A549 (cell line): ENCODE results near the gene TMPRSS12. TPM values are rescaled to one million over a fixed set of nuclear protein-coding genes. Genes with fewer than 3 reads are reported as not detected.
A peak's percentile ranks its signal among the peaks of the same experiment; 100 is the strongest.
"Not testable (repeated sequence)": the region's sequence is repeated elsewhere in the genome, so short reads cannot be mapped to it uniquely, and the experiment has no call there.

Source experiments
- ATAC-seq, 2 experiments: fragments of 200-7000 bp in 1 of 2; fragments of >200 bp in 1 of 2; cut with Nextera tagmentation in 1 of 2; cut with Tn5 transposase in 1 of 2; 3 replicates each; pipeline versions ENCODE4 v1.8.0 to v1.9.1; 2018 to 2020; ENCODE audit warnings: mild to moderate bottlenecking in 1 of 2, moderate library complexity in 1 of 2
- CTCF ChIA-PET: fragments of 300-600 bp; sonication (Branson Sonifier 250); formaldehyde crosslinking; extraction: SDS; loops from one replicate; lab custom pipeline; 2021; ENCODE audit warnings: antibody characterized with exemption, inconsistent platforms; lab: Yijun Ruan, JAX
- POLR2A ChIA-PET: fragments of 350-600 bp; formaldehyde crosslinking; extraction: SDS; loops from one replicate; lab custom pipeline; 2021; ENCODE audit warnings: antibody characterized with exemption, inconsistent platforms; lab: Yijun Ruan, JAX
- DNase-seq, 2 experiments: peaks; one replicate each; pipeline versions ENCODE4 v3.0.0 to v3.0.0-alpha.2; 2011 to 2016; ENCODE audit warnings: low read depth in 1 of 2, low spot score in 1 of 2
- FAIRE-seq: peaks from 2 replicates; lab custom pipeline; 2011; peaks lifted over from hg19 to GRCh38; lab: Jason Lieb, UNC
- H3K27ac ChIP-seq, 2 experiments: fragments of >200 bp; sonication (Bioruptor Twin); formaldehyde crosslinking; 3 replicates each; pipeline ENCODE4 v1.5.1; 2016 to 2017
- H3K4me1 ChIP-seq: fragments of >200 bp; sonication (Bioruptor Twin); formaldehyde crosslinking; 3 replicates; pipeline ENCODE4 v1.6.1; 2016
- H3K4me2 ChIP-seq: fragments of >200 bp; sonication (Bioruptor Twin); formaldehyde crosslinking; 3 replicates; pipeline ENCODE4 v1.6.1; 2016
- H3K4me3 ChIP-seq: fragments of >200 bp; sonication (Bioruptor Twin); formaldehyde crosslinking; 3 replicates; pipeline ENCODE4 v1.5.1; 2016
- H3K9me3 ChIP-seq: fragments of >200 bp; sonication (Bioruptor Twin); formaldehyde crosslinking; 3 replicates; pipeline ENCODE4 v1.6.1; 2016
- CBX2 ChIP-seq: fragments of 200-600 bp; sonication (generic); IDR thresholded peaks from 2 replicates; pipeline ENCODE4 v1.6.1; 2016; ENCODE audit warnings: low read depth, mild to moderate bottlenecking, borderline replicate concordance
- CBX8 ChIP-seq: fragments of 200-600 bp; sonication (generic); IDR thresholded peaks from 2 replicates; pipeline ENCODE4 v1.6.1; 2016
- CTCF ChIP-seq: fragments of >200 bp; sonication (Bioruptor Twin); formaldehyde crosslinking; IDR thresholded peaks from 3 replicates; pipeline ENCODE4 v1.5.1; 2016
- FOXS1 ChIP-seq: fragments of 250-450 bp; sonication (Bioruptor Pico); IDR thresholded peaks from 2 replicates; pipeline ENCODE4 v1.5.0; 2020; ENCODE audit warnings: mild to moderate bottlenecking, moderate library complexity
- HES2 ChIP-seq: fragments of >200 bp; sonication (Bioruptor Twin); formaldehyde crosslinking; IDR thresholded peaks from 2 replicates; pipeline ENCODE4 v1.6.1; 2016
- HOXB5 ChIP-seq: fragments of 250-450 bp; sonication (Bioruptor Pico); IDR thresholded peaks from 2 replicates; pipeline ENCODE4 v1.5.0; 2020; ENCODE audit warnings: mild to moderate bottlenecking, moderate library complexity
- JUN ChIP-seq, 2 experiments: fragments of >200 bp; sonication (Bioruptor Twin); formaldehyde crosslinking; IDR thresholded peaks; 2 replicates in 1 of 2; 3 replicates in 1 of 2; pipeline ENCODE4 v1.6.1; 2016 to 2017
- JUNB ChIP-seq: fragments of >200 bp; sonication (Bioruptor Twin); formaldehyde crosslinking; IDR thresholded peaks from 2 replicates; pipeline ENCODE4 v1.6.1; 2016
- KDM5A ChIP-seq: fragments of 200-600 bp; sonication (generic); IDR thresholded peaks from 2 replicates; pipeline ENCODE4 v1.6.1; 2016; ENCODE audit warnings: antibody characterized with exemption, mild to moderate bottlenecking
- MAZ ChIP-seq: fragments of 150-350 bp; IDR thresholded peaks from 2 replicates; pipeline ENCODE4 v1.6.1; 2014; ENCODE audit warnings: antibody characterized with exemption, low read depth, low read length, borderline replicate concordance
- PBX3 ChIP-seq: IDR thresholded peaks from 2 replicates; pipeline ENCODE4 v1.6.1; 2012
- PHF8 ChIP-seq: fragments of 200-600 bp; sonication (generic); IDR thresholded peaks from 2 replicates; pipeline ENCODE4 v1.6.1; 2016; ENCODE audit warnings: low read depth, mild to moderate bottlenecking, antibody characterized with exemption, moderate library complexity, borderline replicate concordance
- POLR2A ChIP-seq: IDR thresholded peaks from 2 replicates; pipeline ENCODE4 v1.6.1; 2012; ENCODE audit warnings: mild to moderate bottlenecking, low read length
- RAD21 ChIP-seq, 2 experiments: fragments of >200 bp in 1 of 2; sonication (Bioruptor Twin) in 1 of 2; formaldehyde crosslinking in 1 of 2; IDR thresholded peaks in 1 of 2; conservative IDR thresholded peaks in 1 of 2; 2 replicates in 1 of 2; 3 replicates in 1 of 2; pipeline ENCODE4 v1.6.1; 2012 to 2018; ENCODE audit warnings: inconsistent platforms in 1 of 2
- RFX5 ChIP-seq: fragments of 450-650 bp; IDR thresholded peaks from 2 replicates; pipeline ENCODE4 v1.7.1; 2014; ENCODE audit warnings: antibody characterized with exemption, mild to moderate bottlenecking, moderate library complexity
- TFCP2L1 ChIP-seq: fragments of 250-450 bp; sonication (Bioruptor Pico); IDR thresholded peaks from 2 replicates; pipeline ENCODE4 v1.5.0; 2021; ENCODE audit warnings: mild to moderate bottlenecking
- USF2 ChIP-seq: fragments of 450-650 bp; IDR thresholded peaks from 2 replicates; pipeline ENCODE4 v1.6.1; 2014; ENCODE audit warnings: antibody characterized with exemption
- ZC3H11A ChIP-seq: fragments of 450-650 bp; IDR thresholded peaks from 2 replicates; pipeline ENCODE4 v1.6.1; 2014; ENCODE audit warnings: antibody characterized with exemption, mild to moderate bottlenecking
- ZFP36 ChIP-seq: fragments of 450-650 bp; IDR thresholded peaks from 2 replicates; pipeline ENCODE4 v1.6.1; 2014; ENCODE audit warnings: borderline replicate concordance; ENCODE audit not compliant: partially characterized antibody
- ZNF302 ChIP-seq: fragments of 250-450 bp; sonication (Bioruptor Pico); IDR thresholded peaks from 2 replicates; pipeline ENCODE4 v1.9.0; 2021; ENCODE audit warnings: inconsistent platforms, mild to moderate bottlenecking, moderate library complexity
- WGBS: methylation state at CpG from one replicate; pipeline ENCODE4 v1.1.6; 2017; ENCODE audit errors: missing lambda C conversion rate; 5-methylcytosine and 5-hydroxymethylcytosine counted together
- polyA plus RNA-seq, 4 experiments: library from polyadenylated mRNA; depleted of rRNA in 3 of 4; stranded (reverse); fragments of >200 nt; fragmentation: RNase III in 1 of 4; extraction: RNeasy Plus Mini Kit Qiagen cat#74134 plus additional on column Dnase treatment in 1 of 4; gene quantifications; 2 replicates in 3 of 4; 3 replicates in 1 of 4; pipeline ENCODE4 v1.2.3, GENCODE V29; 2011 to 2017
- TF ChIP-seq, protein P1 (sequence below): fragments of >200 bp; sonication (Bioruptor Twin); formaldehyde crosslinking; IDR thresholded peaks from 3 replicates; pipeline ENCODE4 v1.6.1; 2016
- TF ChIP-seq, protein P2 (sequence below): IDR thresholded peaks from 2 replicates; pipeline ENCODE4 v1.6.1; 2012; ENCODE audit warnings: low read depth, borderline replicate concordance
- TF ChIP-seq, protein P3 (sequence below): IDR thresholded peaks from 2 replicates; pipeline ENCODE4 v1.6.1; 2012

The TMPRSS12 gene
- polyA plus RNA-seq, 2 of the 4 experiments (the other 2 are of a cell fraction), result not detected

DNA sequence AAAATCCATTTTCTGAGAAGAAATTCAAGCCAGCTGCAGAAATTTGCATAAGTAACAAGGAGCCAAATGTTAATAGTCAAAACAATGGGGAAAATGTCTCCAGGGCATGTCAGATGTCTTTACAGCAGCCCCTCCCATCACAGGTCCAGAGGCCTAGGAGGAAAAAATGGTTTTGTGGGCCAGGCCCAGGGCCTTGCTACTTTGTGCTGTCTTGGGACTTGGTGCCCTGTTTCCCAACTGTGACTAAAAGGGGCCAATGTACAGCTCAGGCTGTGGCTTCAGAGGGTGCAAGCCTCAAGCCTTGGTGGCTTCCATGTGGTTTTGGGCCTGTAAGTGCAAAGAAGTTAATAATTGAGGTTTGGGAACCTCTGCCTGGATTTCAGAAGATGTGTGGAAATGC, 8.9 kb upstream of the TMPRSS12 start:
- POLR2A ChIA-PET, CTCF ChIA-PET: not testable (repeated sequence)

GRCh38 chr12:50839042-50839441, 3.7 kb upstream of the TMPRSS12 start:
- H3K27ac ChIP-seq, result no peak overlapping the region
- H3K9me3 ChIP-seq, result peaks cover 9% of the 10 kb centered on the region; the same call in 2 of the 3 replicates
- WGBS, result 89% methylated on average over 2 of the region's 2 CpGs
- CTCF ChIA-PET, result interaction anchor here (1.1 kb wide), 1 partner anchor 13 kb away, joined by 4 read pairs; no protein-coding TSS in a partner anchor
- no peak overlapping the region for H3K4me3 ChIP-seq
- no peak for TF ChIP-seq CTCF
- no peak for TF ChIP-seq JUNB
- no peak for TF ChIP-seq TFCP2L1 (CRISPR knock-in tag)
- TF ChIP-seq, protein P1, sequence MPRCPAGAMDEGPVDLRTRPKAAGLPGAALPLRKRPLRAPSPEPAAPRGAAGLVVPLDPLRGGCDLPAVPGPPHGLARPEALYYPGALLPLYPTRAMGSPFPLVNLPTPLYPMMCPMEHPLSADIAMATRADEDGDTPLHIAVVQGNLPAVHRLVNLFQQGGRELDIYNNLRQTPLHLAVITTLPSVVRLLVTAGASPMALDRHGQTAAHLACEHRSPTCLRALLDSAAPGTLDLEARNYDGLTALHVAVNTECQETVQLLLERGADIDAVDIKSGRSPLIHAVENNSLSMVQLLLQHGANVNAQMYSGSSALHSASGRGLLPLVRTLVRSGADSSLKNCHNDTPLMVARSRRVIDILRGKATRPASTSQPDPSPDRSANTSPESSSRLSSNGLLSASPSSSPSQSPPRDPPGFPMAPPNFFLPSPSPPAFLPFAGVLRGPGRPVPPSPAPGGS, result no peak
- TF ChIP-seq MAZ, result no peak
- no peak for TF ChIP-seq RFX5
- TF ChIP-seq USF2, result no peak
- no peak for TF ChIP-seq POLR2A
- no peak for TF ChIP-seq CBX8
- no peak for TF ChIP-seq HOXB5 (CRISPR knock-in tag)
- TF ChIP-seq JUN (IDR thresholded peaks at IDR 0.05), result no peak
- no peak for TF ChIP-seq ZNF302 (CRISPR knock-in tag)
- TF ChIP-seq, protein P2, sequence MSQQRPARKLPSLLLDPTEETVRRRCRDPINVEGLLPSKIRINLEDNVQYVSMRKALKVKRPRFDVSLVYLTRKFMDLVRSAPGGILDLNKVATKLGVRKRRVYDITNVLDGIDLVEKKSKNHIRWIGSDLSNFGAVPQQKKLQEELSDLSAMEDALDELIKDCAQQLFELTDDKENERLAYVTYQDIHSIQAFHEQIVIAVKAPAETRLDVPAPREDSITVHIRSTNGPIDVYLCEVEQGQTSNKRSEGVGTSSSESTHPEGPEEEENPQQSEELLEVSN, result no peak
- no peak for TF ChIP-seq FOXS1 (CRISPR knock-in tag)
- TF ChIP-seq ZC3H11A, result no peak
- no peak for TF ChIP-seq RAD21 (conservative IDR thresholded peaks at IDR 0.05 in 1 of 2, IDR thresholded peaks at IDR 0.05 in 1 of 2)
- TF ChIP-seq, all 56 proteins: peak for 0
- no peak for FAIRE-seq
- H3K4me2 ChIP-seq, result no peak overlapping the region
- no peak for DNase-seq
- ATAC-seq, result no peak
- POLR2A ChIA-PET, result no interaction called here
- H3K4me1 ChIP-seq, result no peaks in the 10 kb centered on the region

More for the DNA sequence above, 8.9 kb upstream of the TMPRSS12 start:
- peak; percentile 90 for TF ChIP-seq ZFP36
- not testable (repeated sequence) for H3K27ac ChIP-seq, H3K4me1 ChIP-seq, H3K4me3 ChIP-seq, H3K4me2 ChIP-seq, DNase-seq, FAIRE-seq, ATAC-seq
- H3K9me3 ChIP-seq, result peaks cover 24% of the 10 kb centered on the region; the same call in 2 of the 3 replicates

DNA sequence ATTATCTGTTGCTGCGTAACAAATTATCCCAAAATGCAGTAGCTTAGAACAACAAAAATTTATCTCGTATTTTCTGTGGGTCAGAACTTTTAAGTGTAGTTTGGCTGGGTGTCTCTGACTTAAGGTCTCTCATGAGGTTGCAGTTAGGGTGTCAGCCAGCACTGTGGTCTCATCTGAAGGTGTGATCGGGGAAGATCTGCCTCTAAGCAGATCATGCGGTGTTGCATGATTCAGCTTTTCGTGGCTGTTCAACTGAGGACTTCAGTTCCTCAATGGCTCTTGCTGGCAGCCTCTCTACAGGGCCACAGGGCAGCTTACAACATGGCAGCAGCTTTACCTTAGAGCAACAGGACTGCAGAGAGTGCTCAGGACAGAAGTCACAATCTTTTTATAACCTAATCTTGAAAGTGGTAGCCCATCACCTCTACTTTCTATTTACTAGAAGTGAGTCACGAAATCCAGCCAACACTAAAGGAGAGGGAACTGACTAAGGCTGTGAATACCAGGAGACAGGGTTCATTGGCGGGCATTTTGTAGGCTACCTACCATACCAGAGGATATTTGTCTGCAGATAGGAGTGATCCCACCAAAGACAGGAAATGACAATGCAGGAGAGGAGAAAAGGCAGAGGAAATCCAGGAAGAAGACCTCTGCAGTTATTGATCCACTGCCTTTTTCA, 1.8 kb upstream of the TMPRSS12 start:
- no peak overlapping the region for H3K4me3 ChIP-seq
- no peak overlapping the region for H3K4me2 ChIP-seq
- DNase-seq (peak in 1 of 2 experiments; percentile 28), ATAC-seq (no peak), FAIRE-seq (no peak)
- 0 out of 3 replicates have a peak, but pooled peaks cover 4% of the 10 kb centered on the region for H3K9me3 ChIP-seq
- WGBS, result 71% methylated on average over 7 of the region's 7 CpGs
- POLR2A ChIA-PET, result no interaction called here
- H3K4me1 ChIP-seq, result 0 out of 3 replicates have a peak, but pooled peaks cover 4% of the 10 kb centered on the region
- CTCF ChIA-PET, result interaction anchor here (0.6 to 1.2 kb wide), 4 partner anchors 15 to 501 kb away, joined by 3 to 4 read pairs (median 3); no protein-coding TSS in a partner anchor
- no peak overlapping the region for H3K27ac ChIP-seq
- TF ChIP-seq PHF8 (no peak), RAD21 (conservative IDR thresholded peaks at IDR 0.05 in 1 of 2, IDR thresholded peaks at IDR 0.05 in 1 of 2) (no peak), CBX2 (no peak), CTCF (no peak), HES2 (no peak), HOXB5 (CRISPR knock-in tag) (no peak), KDM5A (no peak), ZC3H11A (no peak), PBX3 (no peak), ZFP36 (no peak)
- TF ChIP-seq, protein P3, sequence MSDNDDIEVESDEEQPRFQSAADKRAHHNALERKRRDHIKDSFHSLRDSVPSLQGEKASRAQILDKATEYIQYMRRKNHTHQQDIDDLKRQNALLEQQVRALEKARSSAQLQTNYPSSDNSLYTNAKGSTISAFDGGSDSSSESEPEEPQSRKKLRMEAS, result no peak
